Sigmoid colon (tissue), 4 donors: ENCODE measurements around the gene KIAA0513.

ENCODE experiments used
- EP300 ChIP-seq, 4 donors: sonication (generic); formaldehyde crosslinking; IDR thresholded peaks; one replicate each; pipeline ENCODE4 v1.6.1; 2017; ENCODE audit warnings: antibody characterized with exemption in 4 of 4
- POLR2A ChIP-seq, 2 donors: fragments of 450-650 bp; IDR thresholded peaks; one replicate each; pipeline ENCODE4 v1.6.1; 2016; ENCODE audit warnings: antibody characterized with exemption in 2 of 2, mild to moderate bottlenecking in 2 of 2, moderate library complexity in 2 of 2
- POLR2AphosphoS5 ChIP-seq, 4 donors: sonication (generic); formaldehyde crosslinking; IDR thresholded peaks; one replicate each; pipeline ENCODE4 v1.6.1; 2017; ENCODE audit warnings: antibody characterized with exemption in 4 of 4
- TF ChIP-seq, protein P1 (sequence below), 4 experiments: fragments of 450-650 bp in 3 of 4; fragments of 200-600 bp in 1 of 4; IDR thresholded peaks; one replicate each; pipeline ENCODE4 v1.5.1; 2016 to 2019; ENCODE audit warnings: antibody characterized with exemption in 4 of 4, mild to moderate bottlenecking in 3 of 4, moderate library complexity in 2 of 4

DNA sequence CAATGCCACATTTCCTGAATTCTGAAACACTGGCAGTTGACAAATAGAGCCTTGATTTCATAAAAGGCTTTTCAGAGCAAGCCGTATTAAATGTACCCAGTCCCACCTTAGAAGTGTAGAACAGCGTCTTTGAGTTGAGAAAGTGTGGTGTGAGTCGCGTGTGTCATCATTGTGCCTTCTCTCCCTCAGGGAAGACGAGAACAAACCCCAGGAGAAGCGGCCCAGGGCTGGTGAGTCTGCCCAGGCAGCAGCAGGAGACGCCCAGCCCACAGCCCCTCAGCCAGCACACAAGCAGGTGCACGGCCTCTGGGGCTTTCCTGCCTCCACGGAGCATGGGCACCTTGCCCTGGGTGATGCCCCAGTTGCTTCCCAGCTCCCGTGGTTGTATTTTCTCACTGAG, 50.6 kb downstream of the KIAA0513 start:
- TF ChIP-seq, protein P1, sequence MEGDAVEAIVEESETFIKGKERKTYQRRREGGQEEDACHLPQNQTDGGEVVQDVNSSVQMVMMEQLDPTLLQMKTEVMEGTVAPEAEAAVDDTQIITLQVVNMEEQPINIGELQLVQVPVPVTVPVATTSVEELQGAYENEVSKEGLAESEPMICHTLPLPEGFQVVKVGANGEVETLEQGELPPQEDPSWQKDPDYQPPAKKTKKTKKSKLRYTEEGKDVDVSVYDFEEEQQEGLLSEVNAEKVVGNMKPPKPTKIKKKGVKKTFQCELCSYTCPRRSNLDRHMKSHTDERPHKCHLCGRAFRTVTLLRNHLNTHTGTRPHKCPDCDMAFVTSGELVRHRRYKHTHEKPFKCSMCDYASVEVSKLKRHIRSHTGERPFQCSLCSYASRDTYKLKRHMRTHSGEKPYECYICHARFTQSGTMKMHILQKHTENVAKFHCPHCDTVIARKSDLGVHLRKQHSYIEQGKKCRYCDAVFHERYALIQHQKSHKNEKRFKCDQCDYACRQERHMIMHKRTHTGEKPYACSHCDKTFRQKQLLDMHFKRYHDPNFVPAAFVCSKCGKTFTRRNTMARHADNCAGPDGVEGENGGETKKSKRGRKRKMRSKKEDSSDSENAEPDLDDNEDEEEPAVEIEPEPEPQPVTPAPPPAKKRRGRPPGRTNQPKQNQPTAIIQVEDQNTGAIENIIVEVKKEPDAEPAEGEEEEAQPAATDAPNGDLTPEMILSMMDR (IDR thresholded peaks at IDR 0.05) = no peak
- TF ChIP-seq EP300 (IDR thresholded peaks at IDR 0.05) (no peak), POLR2AphosphoS5 (IDR thresholded peaks at IDR 0.05) (no peak), POLR2A (IDR thresholded peaks at IDR 0.05) (no peak)
